K562 (cell line): ENCODE data around the gene IRF4. TPM values are rescaled to one million over a fixed set of nuclear protein-coding genes. Genes with fewer than 3 reads are reported as not detected.

ENCODE experiments used
- ATAC-seq: fragments of 200-7000 bp; cut with Tn5 transposase; 3 replicates; pipeline ENCODE4 v1.9.1; 2020; ENCODE audit warnings: moderate library complexity
- BruUV-seq: library from RNA; stranded (reverse); fragments of 400-500 nt; replicated peaks from 2 replicates; lab custom pipeline; 2021; lab: Mats Ljungman, UMichigan
- CTCF ChIA-PET: fragments of 300-600 bp; formaldehyde crosslinking; extraction: SDS; loops from one replicate; lab custom pipeline; 2021; ENCODE audit warnings: low intra/inter-chr PET ratio; lab: Yijun Ruan, JAX
- POLR2A ChIA-PET: fragments of 300-600, 350-650 bp; sonication (Branson Sonifier 250); formaldehyde crosslinking; extraction: SDS; loops from one replicate; lab custom pipeline; 2021; ENCODE audit warnings: antibody characterized with exemption, inconsistent platforms; lab: Yijun Ruan, JAX
- DNase-seq, 4 experiments: peaks; one replicate each; pipeline versions ENCODE4 v3.0.0 to v3.0.0-alpha.2; 2011 to 2018; ENCODE audit warnings: low spot score in 3 of 4, mixed read lengths in 3 of 4; ENCODE audit errors: extremely low read depth in 1 of 4
- FAIRE-seq: peaks from 2 replicates; lab custom pipeline; 2011; peaks lifted over from hg19 to GRCh38; lab: Jason Lieb, UNC
- H2AFZ ChIP-seq: 2 replicates; pipeline ENCODE4 v1.6.0; 2011; ENCODE audit warnings: low read depth, low read length, control low read depth, inconsistent platforms
- H3K27ac ChIP-seq: fragments of 200-600 bp; 3 replicates; pipeline ENCODE4 v1.8.0; 2011; ENCODE audit warnings: low read depth, mild to moderate bottlenecking, control low read depth, inconsistent platforms, low read length, moderate library complexity, mixed read lengths; ENCODE audit errors: extremely low read depth
- H3K27me3 ChIP-seq, 2 experiments: fragments of 300-600 bp in 1 of 2; 2 replicates in 1 of 2; 3 replicates in 1 of 2; pipeline versions ENCODE4 v1.6.0 to v1.8.0; 2011; ENCODE audit warnings: inconsistent platforms in 2 of 2, low read length in 2 of 2, mild to moderate bottlenecking in 1 of 2, mixed read lengths in 1 of 2, moderate library complexity in 1 of 2; ENCODE audit not compliant: control insufficient read depth in 2 of 2, insufficient read depth in 2 of 2
- H3K36me3 ChIP-seq: fragments of 300-600 bp; 3 replicates; pipeline ENCODE4 v1.8.0; 2011; ENCODE audit warnings: mild to moderate bottlenecking, low read length, inconsistent platforms; ENCODE audit not compliant: control insufficient read depth, insufficient read depth
- H3K4me1 ChIP-seq, 2 experiments: fragments of 200-600 bp in 1 of 2; replicated peaks in 1 of 2; 2 replicates in 1 of 2; 3 replicates in 1 of 2; pipeline versions ENCODE4 v1.5.1 to v1.8.0; 2011; ENCODE audit warnings: inconsistent platforms in 2 of 2, low read length in 2 of 2, mild to moderate bottlenecking in 1 of 2, mixed read lengths in 1 of 2, moderate library complexity in 1 of 2; ENCODE audit not compliant: control insufficient read depth in 2 of 2, insufficient read depth in 2 of 2
- H3K4me2 ChIP-seq: 2 replicates; pipeline ENCODE4 v1.6.1; 2011; ENCODE audit warnings: low read length, control low read depth, inconsistent platforms, mixed read lengths; ENCODE audit not compliant: insufficient read depth
- H3K4me3 ChIP-seq: fragments of 200-600 bp; sonication (generic), shearing (Covaris generic); 2 replicates; pipeline ENCODE4 v1.5.1; 2016; ENCODE audit warnings: control low read depth, inconsistent platforms
- H3K79me2 ChIP-seq: fragments of 200-600 bp; 3 replicates; pipeline ENCODE4 v1.8.0; 2011; ENCODE audit warnings: low read length, inconsistent platforms; ENCODE audit not compliant: control insufficient read depth, insufficient read depth
- H3K9ac ChIP-seq, 2 experiments: 2 replicates each; pipeline versions ENCODE4 v1.6.0 to v1.6.1; 2011; ENCODE audit warnings: low read depth in 2 of 2, low read length in 2 of 2, control low read depth in 1 of 2, inconsistent platforms in 1 of 2, mild to moderate bottlenecking in 1 of 2, mixed read lengths in 1 of 2; ENCODE audit not compliant: insufficient read depth in 1 of 2
- H3K9me1 ChIP-seq: one replicate; pipeline ENCODE4 v1.6.0; 2011; ENCODE audit warnings: inconsistent platforms, mild to moderate bottlenecking, low read length, moderate library complexity; ENCODE audit not compliant: control insufficient read depth, insufficient read depth
- H3K9me3 ChIP-seq: replicated peaks from 2 replicates; pipeline ENCODE4 v1.5.1; 2011; ENCODE audit warnings: low read depth, low read length, inconsistent platforms; ENCODE audit not compliant: control insufficient read depth, insufficient read depth
- H4K20me1 ChIP-seq: replicated peaks from 2 replicates; pipeline ENCODE4 v1.6.1; 2011; ENCODE audit warnings: low read length, inconsistent platforms, mixed read lengths; ENCODE audit not compliant: control insufficient read depth, insufficient read depth
- KLF10 ChIP-seq: fragments of 250-450 bp; sonication (Bioruptor Pico); IDR thresholded peaks from 2 replicates; pipeline ENCODE4 v1.6.1; 2021; ENCODE audit warnings: matching md5 sums
- MIER1 ChIP-seq: fragments of 450-650 bp; IDR thresholded peaks from 2 replicates; pipeline ENCODE4 v1.6.1; 2016; ENCODE audit warnings: antibody characterized with exemption, mild to moderate bottlenecking, low read depth
- RB1 ChIP-seq: fragments of 450-650 bp; IDR thresholded peaks from 2 replicates; pipeline ENCODE4 v1.6.1; 2017; ENCODE audit warnings: low read depth, mild to moderate bottlenecking
- RUNX1 ChIP-seq: sonication (generic); IDR thresholded peaks from 2 replicates; pipeline ENCODE4 v1.6.1; 2016; ENCODE audit warnings: antibody characterized with exemption, low read depth
- SREBF1 ChIP-seq: fragments of 150-350 bp; IDR thresholded peaks from 2 replicates; pipeline ENCODE4 v1.6.1; 2014; ENCODE audit warnings: antibody characterized with exemption, low read depth, low read length, borderline replicate concordance
- YY1 ChIP-seq, 3 experiments: IDR thresholded peaks; 2 replicates each; pipeline ENCODE4 v1.6.1; 2011; ENCODE audit warnings: low read length in 2 of 3, mild to moderate bottlenecking in 2 of 3, moderate library complexity in 2 of 3, borderline replicate concordance in 1 of 3, control low read depth in 1 of 3, low read depth in 1 of 3; ENCODE audit not compliant: insufficient read depth in 3 of 3, insufficient replicate concordance in 2 of 3, control insufficient read depth in 1 of 3, insufficient read length in 1 of 3; ENCODE audit errors: extremely low read depth in 1 of 3
- ZFP30 ChIP-seq: fragments of 250-450 bp; sonication (Bioruptor Pico); IDR thresholded peaks from 2 replicates; pipeline ENCODE4 v1.8.0; 2022; ENCODE audit warnings: moderate library complexity, mild to moderate bottlenecking, inconsistent platforms, borderline replicate concordance
- ZNF253 ChIP-seq: fragments of 250-450 bp; sonication (Bioruptor Pico); conservative IDR thresholded peaks from 2 replicates; pipeline ENCODE4 v1.6.1; 2021; ENCODE audit warnings: mild to moderate bottlenecking
- ZNF57 ChIP-seq: fragments of 450-650 bp; formaldehyde crosslinking; IDR thresholded peaks from 2 replicates; pipeline ENCODE4 v1.4.0; 2020; ENCODE audit warnings: mild to moderate bottlenecking, moderate library complexity
- WGBS: fragments of 100-300 bp; shearing (Covaris generic); methylation state at CpG from one replicate; pipeline ENCODE4 v1.1.6; 2016; ENCODE audit warnings: low coverage, mixed read lengths; ENCODE audit not compliant: insufficient coverage; ENCODE audit errors: missing lambda C conversion rate; 5-methylcytosine and 5-hydroxymethylcytosine counted together
- in situ Hi-C: fragments of 300-500 bp; cut with MboI; formaldehyde crosslinking; loops from 4 replicates; pipeline ENCODE4 v1.15.0; 2018; ENCODE audit warnings: inconsistent platforms, mixed read lengths
- intact Hi-C: fragments of 100-400 bp; cut with micrococcal nuclease; formaldehyde crosslinking; loops from 2 replicates; pipeline ENCODE4 v1.14.2; 2022
- polyA plus RNA-seq, 8 experiments: library from polyadenylated mRNA; depleted of rRNA in 4 of 8; stranded (reverse) in 5 of 8; unstranded in 3 of 8; fragments of >200 nt; fragmentation: Nextera tagmentation in 2 of 8; fragmentation: Illumina TruSeq in 1 of 8; extraction: Ambion mirVana in 2 of 8; extraction: Trizol in 1 of 8; gene quantifications; 2 replicates each; pipeline versions ENCODE4 v1.2.1 to v1.2.3, GENCODE V29; 2011 to 2014; ENCODE audit warnings: inconsistent platforms in 1 of 8, missing spikeins in 1 of 8
- total RNA-seq, 7 experiments: library from RNA; depleted of rRNA in 6 of 7; stranded (reverse); fragments of >200 nt in 6 of 7; fragmentation: Illumina TruSeq in 2 of 7; extraction: Trizol in 2 of 7; gene quantifications; 2 replicates each; pipeline versions ENCODE4 v1.2.1 to v1.2.3, GENCODE V29; 2011 to 2021; ENCODE audit warnings: low replicate concordance in 1 of 7
- TF ChIP-seq, protein P1 (sequence below): fragments of 450-650 bp; formaldehyde crosslinking; conservative IDR thresholded peaks from 2 replicates; pipeline ENCODE4 v1.4.0; 2022; ENCODE audit warnings: mild to moderate bottlenecking, missing genetic modification characterization
- TF ChIP-seq, protein P2 (sequence below): fragments of 450-650 bp; IDR thresholded peaks from 2 replicates; pipeline ENCODE4 v1.6.1; 2017; ENCODE audit warnings: antibody characterized with exemption
- TF ChIP-seq, protein P3 (sequence below): sonication (generic); IDR thresholded peaks from 2 replicates; pipeline ENCODE4 v1.6.1; 2016
- TF ChIP-seq, protein P4 (sequence below): IDR thresholded peaks from 2 replicates; pipeline ENCODE4 v1.6.1; 2011; ENCODE audit warnings: borderline replicate concordance, low read depth, mild to moderate bottlenecking, moderate library complexity, low read length; ENCODE audit not compliant: insufficient read depth, poor library complexity, severe bottlenecking
- TF ChIP-seq, protein P5 (sequence below): fragments of 450-650 bp; formaldehyde crosslinking; IDR thresholded peaks from 2 replicates; pipeline ENCODE4 v1.4.0; 2020; ENCODE audit warnings: mild to moderate bottlenecking, moderate library complexity

IRF4 gene
- total and polyA plus RNA-seq, 9 of the 15 experiments (the other 6 are each of a cell fraction or from before 2014, with no cell fraction given), result 0.05 to 0.33 (median 0.09) TPM; not detected in 6

DNA sequence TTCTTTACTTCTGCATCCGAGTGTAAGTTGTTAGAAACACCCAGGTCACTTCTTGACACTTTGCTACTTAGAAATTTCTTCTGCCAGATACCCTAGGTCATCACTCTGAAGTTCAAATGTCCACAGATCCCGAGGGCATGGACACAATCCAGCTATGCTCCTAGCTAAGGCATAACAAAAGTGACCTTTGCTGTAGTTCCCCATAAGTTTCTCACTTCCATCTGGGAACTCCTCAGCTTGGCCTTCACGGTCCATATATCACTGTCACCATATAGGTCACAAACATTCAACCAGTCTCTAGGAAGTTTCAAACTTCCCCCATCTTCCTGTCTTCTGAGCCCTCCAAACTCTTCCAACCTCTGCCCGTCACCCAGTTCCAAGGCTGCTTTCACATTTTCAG, 65.3 kb downstream of the IRF4 start:
- POLR2A ChIA-PET, result interaction anchor here (0.7 kb wide), 1 partner anchor 246 kb away, joined by 3 read pairs; no protein-coding TSS in a partner anchor
- no peaks in the 10 kb centered on the region for H3K79me2 ChIP-seq
- peaks cover 18 to 37% of the 10 kb centered on the region in 2 experiments for H3K27me3 ChIP-seq
- H3K4me1 ChIP-seq, result no peaks in the 10 kb centered on the region
- no peaks in the 10 kb centered on the region for H3K36me3 ChIP-seq
- H2AFZ ChIP-seq, result no peak overlapping the region
- no peak overlapping the region for H3K4me2 ChIP-seq
- H4K20me1 ChIP-seq, result no peaks in the 10 kb centered on the region
- FAIRE-seq (no peak), DNase-seq (no peak), ATAC-seq (no peak)
- H3K9me1 ChIP-seq, result no peaks in the 10 kb centered on the region
- CTCF ChIA-PET, result no interaction called here
- no peak overlapping the region for H3K27ac ChIP-seq
- no peaks in the 10 kb centered on the region for H3K9me3 ChIP-seq
- intact Hi-C loops (no loop called here), in situ Hi-C loops (no loop called here)
- no peak overlapping the region for H3K4me3 ChIP-seq
- WGBS, result 0% methylated on average over 4 of the region's 4 CpGs
- no TSS peak for BruUV-seq
- no peak overlapping the region for H3K9ac ChIP-seq
- TF ChIP-seq YY1 (IDR thresholded peaks at IDR 0.05; ENCODE audit: borderline replicate concordance in 1 of 3, control insufficient read depth in 1 of 3, extremely low read depth in 1 of 3, insufficient read depth in 3 of 3, insufficient read length in 1 of 3, insufficient replicate concordance in 2 of 3, low read depth in 1 of 3, low read length in 2 of 3), result no peak
- no peak for TF ChIP-seq ZNF57 (CRISPR knock-in tag)
- TF ChIP-seq, protein P1, sequence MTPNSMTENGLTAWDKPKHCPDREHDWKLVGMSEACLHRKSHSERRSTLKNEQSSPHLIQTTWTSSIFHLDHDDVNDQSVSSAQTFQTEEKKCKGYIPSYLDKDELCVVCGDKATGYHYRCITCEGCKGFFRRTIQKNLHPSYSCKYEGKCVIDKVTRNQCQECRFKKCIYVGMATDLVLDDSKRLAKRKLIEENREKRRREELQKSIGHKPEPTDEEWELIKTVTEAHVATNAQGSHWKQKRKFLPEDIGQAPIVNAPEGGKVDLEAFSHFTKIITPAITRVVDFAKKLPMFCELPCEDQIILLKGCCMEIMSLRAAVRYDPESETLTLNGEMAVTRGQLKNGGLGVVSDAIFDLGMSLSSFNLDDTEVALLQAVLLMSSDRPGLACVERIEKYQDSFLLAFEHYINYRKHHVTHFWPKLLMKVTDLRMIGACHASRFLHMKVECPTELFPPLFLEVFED (CRISPR knock-in tag), result no peak
- TF ChIP-seq ZFP30, result no peak
- TF ChIP-seq, protein P2, sequence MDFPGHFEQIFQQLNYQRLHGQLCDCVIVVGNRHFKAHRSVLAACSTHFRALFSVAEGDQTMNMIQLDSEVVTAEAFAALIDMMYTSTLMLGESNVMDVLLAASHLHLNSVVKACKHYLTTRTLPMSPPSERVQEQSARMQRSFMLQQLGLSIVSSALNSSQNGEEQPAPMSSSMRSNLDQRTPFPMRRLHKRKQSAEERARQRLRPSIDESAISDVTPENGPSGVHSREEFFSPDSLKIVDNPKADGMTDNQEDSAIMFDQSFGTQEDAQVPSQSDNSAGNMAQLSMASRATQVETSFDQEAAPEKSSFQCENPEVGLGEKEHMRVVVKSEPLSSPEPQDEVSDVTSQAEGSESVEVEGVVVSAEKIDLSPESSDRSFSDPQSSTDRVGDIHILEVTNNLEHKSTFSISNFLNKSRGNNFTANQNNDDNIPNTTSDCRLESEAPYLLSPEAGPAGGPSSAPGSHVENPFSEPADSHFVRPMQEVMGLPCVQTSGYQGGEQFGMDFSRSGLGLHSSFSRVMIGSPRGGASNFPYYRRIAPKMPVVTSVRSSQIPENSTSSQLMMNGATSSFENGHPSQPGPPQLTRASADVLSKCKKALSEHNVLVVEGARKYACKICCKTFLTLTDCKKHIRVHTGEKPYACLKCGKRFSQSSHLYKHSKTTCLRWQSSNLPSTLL, result no peak
- TF ChIP-seq, protein P3, sequence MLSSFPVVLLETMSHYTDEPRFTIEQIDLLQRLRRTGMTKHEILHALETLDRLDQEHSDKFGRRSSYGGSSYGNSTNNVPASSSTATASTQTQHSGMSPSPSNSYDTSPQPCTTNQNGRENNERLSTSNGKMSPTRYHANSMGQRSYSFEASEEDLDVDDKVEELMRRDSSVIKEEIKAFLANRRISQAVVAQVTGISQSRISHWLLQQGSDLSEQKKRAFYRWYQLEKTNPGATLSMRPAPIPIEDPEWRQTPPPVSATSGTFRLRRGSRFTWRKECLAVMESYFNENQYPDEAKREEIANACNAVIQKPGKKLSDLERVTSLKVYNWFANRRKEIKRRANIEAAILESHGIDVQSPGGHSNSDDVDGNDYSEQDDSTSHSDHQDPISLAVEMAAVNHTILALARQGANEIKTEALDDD, result no peak
- no peak for TF ChIP-seq ZNF253 (CRISPR knock-in tag)
- no peak for TF ChIP-seq RUNX1
- no peak for TF ChIP-seq RB1
- TF ChIP-seq SREBF1, result no peak
- TF ChIP-seq, protein P4, sequence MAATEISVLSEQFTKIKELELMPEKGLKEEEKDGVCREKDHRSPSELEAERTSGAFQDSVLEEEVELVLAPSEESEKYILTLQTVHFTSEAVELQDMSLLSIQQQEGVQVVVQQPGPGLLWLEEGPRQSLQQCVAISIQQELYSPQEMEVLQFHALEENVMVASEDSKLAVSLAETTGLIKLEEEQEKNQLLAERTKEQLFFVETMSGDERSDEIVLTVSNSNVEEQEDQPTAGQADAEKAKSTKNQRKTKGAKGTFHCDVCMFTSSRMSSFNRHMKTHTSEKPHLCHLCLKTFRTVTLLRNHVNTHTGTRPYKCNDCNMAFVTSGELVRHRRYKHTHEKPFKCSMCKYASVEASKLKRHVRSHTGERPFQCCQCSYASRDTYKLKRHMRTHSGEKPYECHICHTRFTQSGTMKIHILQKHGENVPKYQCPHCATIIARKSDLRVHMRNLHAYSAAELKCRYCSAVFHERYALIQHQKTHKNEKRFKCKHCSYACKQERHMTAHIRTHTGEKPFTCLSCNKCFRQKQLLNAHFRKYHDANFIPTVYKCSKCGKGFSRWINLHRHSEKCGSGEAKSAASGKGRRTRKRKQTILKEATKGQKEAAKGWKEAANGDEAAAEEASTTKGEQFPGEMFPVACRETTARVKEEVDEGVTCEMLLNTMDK, result no peak
- TF ChIP-seq, protein P5, sequence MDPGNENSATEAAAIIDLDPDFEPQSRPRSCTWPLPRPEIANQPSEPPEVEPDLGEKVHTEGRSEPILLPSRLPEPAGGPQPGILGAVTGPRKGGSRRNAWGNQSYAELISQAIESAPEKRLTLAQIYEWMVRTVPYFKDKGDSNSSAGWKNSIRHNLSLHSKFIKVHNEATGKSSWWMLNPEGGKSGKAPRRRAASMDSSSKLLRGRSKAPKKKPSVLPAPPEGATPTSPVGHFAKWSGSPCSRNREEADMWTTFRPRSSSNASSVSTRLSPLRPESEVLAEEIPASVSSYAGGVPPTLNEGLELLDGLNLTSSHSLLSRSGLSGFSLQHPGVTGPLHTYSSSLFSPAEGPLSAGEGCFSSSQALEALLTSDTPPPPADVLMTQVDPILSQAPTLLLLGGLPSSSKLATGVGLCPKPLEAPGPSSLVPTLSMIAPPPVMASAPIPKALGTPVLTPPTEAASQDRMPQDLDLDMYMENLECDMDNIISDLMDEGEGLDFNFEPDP (CRISPR knock-in tag), result no peak
- no peak for TF ChIP-seq KLF10 (CRISPR knock-in tag)
- no peak for TF ChIP-seq MIER1
